DND-41 (cell line): ENCODE data around the gene NUP160.
"Not testable (repeated sequence)": the region's sequence is repeated elsewhere in the genome, so short reads cannot be mapped to it uniquely, and the experiment has no call there.

Experiments used
- EZH2 ChIP-seq: IDR thresholded peaks from 3 replicates; pipeline ENCODE4 v1.6.1; 2012; ENCODE audit warnings: borderline replicate concordance, low read depth, mild to moderate bottlenecking, moderate library complexity, low read length, inconsistent platforms; ENCODE audit not compliant: severe bottlenecking
- TF ChIP-seq, protein P1 (sequence below): IDR thresholded peaks from 2 replicates; pipeline ENCODE4 v1.5.1; 2012; ENCODE audit warnings: borderline replicate concordance, low read length, moderate library complexity, mild to moderate bottlenecking; ENCODE audit not compliant: poor library complexity, severe bottlenecking; ENCODE audit errors: extremely low read depth

DNA sequence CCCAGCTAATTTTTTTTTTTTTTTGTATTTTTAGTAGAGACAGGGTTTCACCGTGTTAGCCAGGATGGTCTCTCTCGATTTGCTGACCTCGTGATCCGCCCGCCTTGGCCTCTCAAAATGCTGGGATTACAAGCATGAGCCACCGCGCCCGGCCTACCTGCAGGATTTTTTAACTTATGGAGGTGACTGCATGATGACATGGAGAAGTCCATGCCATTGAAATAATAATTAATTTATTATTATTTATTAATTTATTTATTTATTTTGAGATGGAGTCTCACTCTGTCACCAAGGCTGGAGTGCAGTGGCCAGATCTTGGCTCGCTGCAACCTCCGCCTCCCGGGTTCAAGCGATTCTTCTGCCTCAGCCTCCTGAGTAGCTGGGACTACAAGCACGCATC lies 34.3 kb upstream of the NUP160 start:
- TF ChIP-seq, protein P1, sequence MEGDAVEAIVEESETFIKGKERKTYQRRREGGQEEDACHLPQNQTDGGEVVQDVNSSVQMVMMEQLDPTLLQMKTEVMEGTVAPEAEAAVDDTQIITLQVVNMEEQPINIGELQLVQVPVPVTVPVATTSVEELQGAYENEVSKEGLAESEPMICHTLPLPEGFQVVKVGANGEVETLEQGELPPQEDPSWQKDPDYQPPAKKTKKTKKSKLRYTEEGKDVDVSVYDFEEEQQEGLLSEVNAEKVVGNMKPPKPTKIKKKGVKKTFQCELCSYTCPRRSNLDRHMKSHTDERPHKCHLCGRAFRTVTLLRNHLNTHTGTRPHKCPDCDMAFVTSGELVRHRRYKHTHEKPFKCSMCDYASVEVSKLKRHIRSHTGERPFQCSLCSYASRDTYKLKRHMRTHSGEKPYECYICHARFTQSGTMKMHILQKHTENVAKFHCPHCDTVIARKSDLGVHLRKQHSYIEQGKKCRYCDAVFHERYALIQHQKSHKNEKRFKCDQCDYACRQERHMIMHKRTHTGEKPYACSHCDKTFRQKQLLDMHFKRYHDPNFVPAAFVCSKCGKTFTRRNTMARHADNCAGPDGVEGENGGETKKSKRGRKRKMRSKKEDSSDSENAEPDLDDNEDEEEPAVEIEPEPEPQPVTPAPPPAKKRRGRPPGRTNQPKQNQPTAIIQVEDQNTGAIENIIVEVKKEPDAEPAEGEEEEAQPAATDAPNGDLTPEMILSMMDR, result not testable (repeated sequence)
- not testable (repeated sequence) for TF ChIP-seq EZH2
